ENCODE measurements around the gene IQCK.

DNA sequence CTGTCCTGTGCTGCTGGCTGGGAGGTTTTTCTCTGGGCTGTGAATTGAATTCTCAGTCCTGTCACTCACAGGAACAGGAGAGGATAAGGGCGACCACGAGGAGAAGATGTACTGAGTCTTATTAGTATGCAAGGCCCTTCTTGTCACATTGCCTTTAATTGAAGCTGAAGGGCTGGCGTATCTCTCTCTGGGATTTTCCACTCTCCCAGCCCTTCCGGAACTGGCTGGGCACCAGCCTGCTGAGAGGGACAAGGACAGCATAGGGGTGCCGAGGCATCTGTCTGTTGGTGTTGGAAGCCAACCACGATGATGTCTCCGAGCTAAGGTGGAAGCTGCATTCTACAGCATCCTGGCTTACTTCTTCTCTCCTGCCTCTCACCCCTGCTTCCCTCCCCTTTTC, 133.4 kb downstream of the IQCK start:
- no peak for TF ChIP-seq EZH2 (IDR thresholded peaks at IDR 0.05)
- no peak for TF ChIP-seq POLR2AphosphoS5 (IDR thresholded peaks at IDR 0.05; ENCODE audit: borderline replicate concordance, low read depth, low read length)
- no peak for TF ChIP-seq FOXP2 (optimal IDR thresholded peaks at IDR 0.05; ENCODE audit: control extremely low read depth, extremely low read length, insufficient read depth)

Measured in SK-N-MC (cell line).